GM11168 (cell line): Measurements from ENCODE around the gene AKAP11.
"Not testable (repeated sequence)": the region's sequence is repeated elsewhere in the genome, so short reads cannot be mapped to it uniquely, and the experiment has no call there.

Experiments
- in situ Hi-C: fragments of 300-500 bp; cut with MboI; formaldehyde crosslinking; loops from one replicate; pipeline ENCODE4 v1.12.0; 2022; ENCODE audit warnings: low sequenced_read_pairs; ENCODE audit not compliant: unreplicated experiment

The AKAP11 gene

GRCh38 chr13:42272115-42272803 lies at the start of gene AKAP11:
TSS of gene AKAP11 (plus strand) at chr13:42272152. CDS start at chr13:42286349, 14,197 bp downstream.
- in situ Hi-C loops = no loop called here

- in situ Hi-C loops = no loop called here
Observed at GRCh38 chr13:42223681-42224080, 48.3 kb upstream of the AKAP11 start.

GRCh38 chr13:42225051-42225450 lies 46.9 kb upstream of the AKAP11 start:
- in situ Hi-C loops = no loop called here

GRCh38 chr13:42226759-42227158 lies 45.2 kb upstream of the AKAP11 start:
- in situ Hi-C loops = not testable (repeated sequence)

- in situ Hi-C loops = no loop called here
Observed at GRCh38 chr13:42228527-42228926, 43.4 kb upstream of the AKAP11 start.

GRCh38 chr13:42229287-42229686 lies 42.7 kb upstream of the AKAP11 start:
- in situ Hi-C loops = no loop called here

- in situ Hi-C loops = loop anchor here (10.0 kb wide), 1 partner anchor 568 kb away; no protein-coding TSS in a partner anchor
Observed at GRCh38 chr13:42232671-42233070, 39.3 kb upstream of the AKAP11 start.

- in situ Hi-C loops = loop anchor here (10.0 kb wide), 1 partner anchor 569 kb away; no protein-coding TSS in a partner anchor
Observed at GRCh38 chr13:42233726-42234125, 38.2 kb upstream of the AKAP11 start.

- in situ Hi-C loops = loop anchor here (10.0 kb wide), 1 partner anchor 574 kb away; no protein-coding TSS in a partner anchor
Observed at GRCh38 chr13:42239161-42239560, 32.8 kb upstream of the AKAP11 start.

- in situ Hi-C loops = loop anchor here (10.0 kb wide), 1 partner anchor 575 kb away; no protein-coding TSS in a partner anchor
Observed at GRCh38 chr13:42239644-42240043, 32.3 kb upstream of the AKAP11 start.

GRCh38 chr13:42246541-42246940 lies 25.4 kb upstream of the AKAP11 start:
- in situ Hi-C loops = no loop called here

GRCh38 chr13:42247883-42248282 lies 24.1 kb upstream of the AKAP11 start:
- in situ Hi-C loops = no loop called here

- in situ Hi-C loops = no loop called here
Observed at GRCh38 chr13:42255886-42256285, 16.1 kb upstream of the AKAP11 start.

GRCh38 chr13:42258747-42259146 lies 13.2 kb upstream of the AKAP11 start:
- in situ Hi-C loops = no loop called here

GRCh38 chr13:42259515-42259914 lies 12.4 kb upstream of the AKAP11 start:
- in situ Hi-C loops = no loop called here

- in situ Hi-C loops = no loop called here
Observed at GRCh38 chr13:42260903-42261654, 10.9 kb upstream of the AKAP11 start.

GRCh38 chr13:42266473-42266872 lies 5.5 kb upstream of the AKAP11 start:
- in situ Hi-C loops = no loop called here

GRCh38 chr13:42270160-42270856 lies 1.6 kb upstream of the AKAP11 start:
- in situ Hi-C loops = no loop called here

- in situ Hi-C loops = no loop called here
Observed at GRCh38 chr13:42270857-42271215, 1.1 kb upstream of the AKAP11 start.

- in situ Hi-C loops = no loop called here
Observed at GRCh38 chr13:42271337-42272114, 426 bp upstream of the AKAP11 start.
